IPS DF 6.9 (cell line): Measurements from ENCODE around the gene PCNX1.

Experiments used
- DNase-seq: peaks from one replicate; pipeline ENCODE4 v3.0.0-alpha.2; 2013; ENCODE audit warnings: low read depth, low spot score
- H3K27ac ChIP-seq: one replicate; pipeline ENCODE4 v1.5.1; 2013; ENCODE audit warnings: low read length, control low read depth
- H3K27me3 ChIP-seq: 2 replicates; pipeline ENCODE4 v1.6.1; 2013; ENCODE audit warnings: mild to moderate bottlenecking, low read length; ENCODE audit not compliant: control insufficient read depth, insufficient read depth
- H3K36me3 ChIP-seq: 2 replicates; pipeline ENCODE4 v1.6.1; 2013; ENCODE audit warnings: low read length; ENCODE audit not compliant: control insufficient read depth, insufficient read depth
- H3K4me1 ChIP-seq: 2 replicates; pipeline ENCODE4 v1.6.1; 2013; ENCODE audit warnings: low read length; ENCODE audit not compliant: control insufficient read depth, insufficient read depth
- H3K4me3 ChIP-seq: 2 replicates; pipeline ENCODE4 v1.5.1; 2013; ENCODE audit warnings: mild to moderate bottlenecking, low read length
- H3K9me3 ChIP-seq: 2 replicates; pipeline ENCODE4 v1.6.1; 2013; ENCODE audit warnings: low read length, inconsistent platforms; ENCODE audit not compliant: control insufficient read depth, insufficient read depth
- WGBS: extraction: QIAGEN DNeasy Blood & Tissue Kit; methylation state at CpG from one replicate; pipeline ENCODE4 v1.1.7; 2013; ENCODE audit warnings: mixed read lengths, missing lambda C conversion rate; ENCODE audit not compliant: insufficient read length, insufficient coverage; 5-methylcytosine and 5-hydroxymethylcytosine counted together

Gene PCNX1

GRCh38 chr14:70916799-70917198 lies 9.5 kb downstream of the PCNX1 start:
- Histone ChIP-seq H3K27ac (no peak overlapping the region), H3K9me3 (no peaks in the 10 kb centered on the region), H3K36me3 (no peaks in the 10 kb centered on the region), H3K4me3 (no peak overlapping the region), H3K4me1 (no peaks in the 10 kb centered on the region; the same call in 1 of the 2 replicates), H3K27me3 (no peaks in the 10 kb centered on the region)
- no peak for DNase-seq
- WGBS: no CpG with 5 or more reads among the region's 4 CpGs

DNA sequence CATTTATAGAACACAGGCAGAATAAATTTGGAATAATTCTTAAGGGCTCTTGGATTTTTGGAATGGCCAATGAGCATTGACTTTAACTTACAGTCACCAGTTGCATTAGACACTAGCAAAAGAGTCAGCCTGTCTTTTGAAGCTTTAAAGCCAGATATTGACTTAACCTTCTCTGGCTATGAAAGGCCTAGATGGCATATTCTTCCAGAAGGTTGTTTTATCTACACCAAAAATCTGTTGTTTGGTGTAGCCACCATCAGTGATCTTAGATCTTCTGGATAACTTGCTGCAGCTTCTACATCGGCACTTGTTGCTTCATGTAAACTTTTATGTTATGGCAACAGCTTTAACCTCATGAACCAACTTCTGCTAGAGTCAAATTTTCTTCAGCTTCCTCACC lies 10.4 kb downstream of the PCNX1 start:
- WGBS: no CpG with 5 or more reads among the region's 1 CpG
- Histone ChIP-seq H3K4me1 (no peaks in the 10 kb centered on the region; the same call in 1 of the 2 replicates), H3K4me3 (no peak overlapping the region), H3K27ac (no peak overlapping the region), H3K27me3 (no peaks in the 10 kb centered on the region), H3K36me3 (no peaks in the 10 kb centered on the region), H3K9me3 (no peaks in the 10 kb centered on the region)
- no peak for DNase-seq

- Histone ChIP-seq H3K4me1 (no peaks in the 10 kb centered on the region; the same call in 1 of the 2 replicates), H3K27me3 (no peaks in the 10 kb centered on the region), H3K27ac (no peak overlapping the region), H3K9me3 (no peaks in the 10 kb centered on the region), H3K4me3 (no peak overlapping the region), H3K36me3 (no peaks in the 10 kb centered on the region)
- WGBS: no CpG with 5 or more reads among the region's 3 CpGs
- DNase-seq: no peak
Measured at GRCh38 chr14:70919774-70920173, 12.5 kb downstream of the PCNX1 start.

DNA sequence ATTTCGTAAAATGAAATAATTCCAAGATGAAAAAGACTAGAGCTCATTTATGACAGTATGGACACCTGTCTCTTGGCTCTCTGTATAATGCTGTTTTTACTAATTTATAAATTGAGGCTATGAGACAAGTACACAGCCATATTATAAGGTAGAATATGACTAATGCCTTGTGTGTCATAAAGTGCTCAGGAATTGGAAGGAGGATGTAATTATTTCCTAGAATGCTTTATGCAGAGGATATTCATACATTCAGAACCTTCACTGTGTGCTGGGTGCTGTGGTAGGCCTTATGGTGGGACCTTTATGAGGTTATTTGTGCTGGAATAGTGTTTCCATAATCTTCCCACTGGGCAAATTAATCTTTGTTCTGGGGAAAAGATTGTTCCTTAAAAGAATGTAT lies 13.3 kb downstream of the PCNX1 start:
- no peak for DNase-seq
- Histone ChIP-seq H3K4me1 (no peaks in the 10 kb centered on the region; the same call in 1 of the 2 replicates), H3K9me3 (no peaks in the 10 kb centered on the region), H3K4me3 (no peak overlapping the region), H3K27me3 (no peaks in the 10 kb centered on the region), H3K36me3 (no peaks in the 10 kb centered on the region), H3K27ac (no peak overlapping the region)
- no CpG with 5 or more reads among the region's 1 CpG for WGBS

DNA sequence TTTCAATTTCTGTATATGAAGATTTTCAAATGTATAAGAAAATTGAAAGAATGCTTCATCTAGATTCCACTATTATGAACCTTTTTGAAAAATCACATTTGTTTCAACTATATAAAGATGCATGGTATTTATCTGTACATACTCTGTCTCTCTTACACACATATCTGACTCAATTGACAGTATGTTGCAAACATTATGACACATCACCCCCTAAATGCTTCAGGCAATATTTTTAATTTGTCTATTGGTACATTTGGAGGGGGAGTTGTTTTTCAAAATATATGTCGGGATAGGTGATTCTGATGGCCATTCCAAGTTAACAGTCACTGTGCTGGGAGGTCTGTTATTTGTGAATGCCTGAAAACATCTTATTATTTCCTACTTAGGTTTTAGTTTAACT lies 14.4 kb downstream of the PCNX1 start:
- DNase-seq: no peak
- no CpG with 5 or more reads among the region's 1 CpG for WGBS
- no peaks in the 10 kb centered on the region for H3K27me3 ChIP-seq
- H3K9me3 ChIP-seq: no peaks in the 10 kb centered on the region
- no peak overlapping the region for H3K4me3 ChIP-seq
- no peak overlapping the region for H3K27ac ChIP-seq
- H3K4me1 ChIP-seq: no peaks in the 10 kb centered on the region; the same call in 1 of the 2 replicates
- no peaks in the 10 kb centered on the region for H3K36me3 ChIP-seq

DNA sequence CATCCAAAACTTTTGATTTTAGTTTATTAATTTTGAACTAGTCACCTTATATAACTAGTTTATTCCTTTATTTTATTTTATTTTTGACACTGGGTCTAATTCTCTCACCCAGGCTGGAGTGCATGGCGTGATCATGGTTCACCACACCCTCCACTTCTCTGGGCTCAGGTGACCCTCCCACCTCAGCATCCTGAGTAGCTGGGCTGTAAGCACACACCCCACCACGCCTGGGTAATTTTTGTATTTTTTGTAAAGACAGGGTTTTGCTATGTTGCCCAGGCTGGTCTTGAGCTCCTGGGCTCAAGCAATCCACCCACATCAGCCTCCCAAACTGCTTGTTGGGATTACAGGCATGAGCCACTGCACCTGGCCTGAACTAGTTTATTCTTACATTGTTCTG lies 17.3 kb downstream of the PCNX1 start:
- WGBS: no CpG with 5 or more reads among the region's 2 CpGs
- Histone ChIP-seq H3K4me3 (no peak overlapping the region), H3K4me1 (no peaks in the 10 kb centered on the region; the same call in 1 of the 2 replicates), H3K36me3 (no peaks in the 10 kb centered on the region), H3K27me3 (no peaks in the 10 kb centered on the region), H3K27ac (no peak overlapping the region), H3K9me3 (no peaks in the 10 kb centered on the region)
- no peak for DNase-seq

GRCh38 chr14:70926235-70926830 lies 19.1 kb downstream of the PCNX1 start:
- Histone ChIP-seq H3K4me1 (no peaks in the 10 kb centered on the region), H3K9me3 (no peaks in the 10 kb centered on the region), H3K4me3 (no peak overlapping the region), H3K36me3 (no peaks in the 10 kb centered on the region), H3K27me3 (no peaks in the 10 kb centered on the region), H3K27ac (no peak overlapping the region)
- no peak for DNase-seq
- WGBS: no CpG with 5 or more reads among the region's 5 CpGs

DNA sequence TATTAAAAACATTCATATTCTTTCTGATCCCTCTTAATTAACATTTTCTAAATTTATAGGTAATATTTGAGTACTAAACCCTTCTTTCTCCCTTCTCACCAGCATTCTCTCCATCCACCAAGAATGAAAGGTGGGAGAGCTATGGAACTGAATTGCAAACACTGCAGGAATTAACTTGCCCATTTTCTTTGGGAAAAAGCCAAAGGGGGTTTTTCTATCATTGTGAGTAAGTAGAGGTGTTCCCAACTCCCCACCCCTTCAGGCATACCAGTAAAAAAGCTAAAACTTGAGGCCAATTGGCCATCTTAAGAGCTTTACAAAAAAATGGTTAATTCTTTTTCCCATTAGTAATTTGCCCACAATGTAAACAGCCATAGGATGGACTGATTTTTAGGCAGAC lies 23.7 kb downstream of the PCNX1 start:
- Histone ChIP-seq H3K27me3 (no peaks in the 10 kb centered on the region), H3K4me3 (no peak overlapping the region), H3K4me1 (no peaks in the 10 kb centered on the region), H3K9me3 (no peaks in the 10 kb centered on the region), H3K27ac (no peak overlapping the region), H3K36me3 (no peaks in the 10 kb centered on the region)
- no peak for DNase-seq

- H3K4me1 ChIP-seq: no peaks in the 10 kb centered on the region
- no peak for DNase-seq
- no CpG with 5 or more reads among the region's 5 CpGs for WGBS
- H3K27me3 ChIP-seq: no peaks in the 10 kb centered on the region
- H3K27ac ChIP-seq: no peak overlapping the region
- H3K9me3 ChIP-seq: no peaks in the 10 kb centered on the region
- no peak overlapping the region for H3K4me3 ChIP-seq
- no peaks in the 10 kb centered on the region for H3K36me3 ChIP-seq
Measured at GRCh38 chr14:70934084-70934483, 26.8 kb downstream of the PCNX1 start.

GRCh38 chr14:70934502-70935134 lies 27.4 kb downstream of the PCNX1 start:
- no peaks in the 10 kb centered on the region for H3K27me3 ChIP-seq
- no peak overlapping the region for H3K27ac ChIP-seq
- DNase-seq: no peak
- WGBS: no CpG with 5 or more reads among the region's 2 CpGs
- H3K9me3 ChIP-seq: no peaks in the 10 kb centered on the region
- H3K4me3 ChIP-seq: no peak overlapping the region
- H3K4me1 ChIP-seq: no peaks in the 10 kb centered on the region
- no peaks in the 10 kb centered on the region for H3K36me3 ChIP-seq

GRCh38 chr14:70935135-70935534 lies 27.9 kb downstream of the PCNX1 start:
- Histone ChIP-seq H3K4me1 (no peaks in the 10 kb centered on the region), H3K9me3 (no peaks in the 10 kb centered on the region), H3K36me3 (no peaks in the 10 kb centered on the region), H3K4me3 (no peak overlapping the region), H3K27me3 (no peaks in the 10 kb centered on the region), H3K27ac (no peak overlapping the region)
- no CpG with 5 or more reads among the region's 3 CpGs for WGBS
- no peak for DNase-seq
